ENCODE measurements around the gene ZDHHC22. TPM values are rescaled to one million over a fixed set of nuclear protein-coding genes. Genes with fewer than 3 reads are reported as not detected.

Gene ZDHHC22
- not detected for total RNA-seq
- polyA plus RNA-seq: not detected
- long read RNA-seq, donor 1: 0 reads
- long read RNA-seq, donor 2: 0 reads

GRCh38 chr14:77141214-77142004, at the start of gene ZDHHC22:
ZDHHC22 (minus strand) TSS chr14:77141791; CDS start chr14:77139738, 2,053 bp downstream.
- Histone ChIP-seq H3K4me3 (ENCODE audit: low read length in 2 of 2) (no peak within 1 kb of the TSS), H3K36me3 (ENCODE audit: control insufficient read depth in 1 of 2, insufficient read depth in 2 of 2, low read length in 1 of 2) (no peaks in the 10 kb centered on the region), H3K27me3 (ENCODE audit: control insufficient read depth in 1 of 2, insufficient read depth in 2 of 2, low read length in 1 of 2) (no peaks in the 10 kb centered on the region), H3K9me3 (ENCODE audit: control insufficient read depth, low read length) (no peaks in the 10 kb centered on the region), H3K4me1 (ENCODE audit: control insufficient read depth in 1 of 2, insufficient read depth in 2 of 2, low read length in 2 of 2) (peaks cover 0 to 2% of the 10 kb centered on the region in 2 donors), H3K27ac (ENCODE audit: low read depth in 1 of 2, low read length in 2 of 2) (no peak within 1 kb of the TSS)
- intact Hi-C loops (cut with DNase I): no loop called here
- DNase-seq: no peak
- ATAC-seq (ENCODE audit: low FRiP score): peak; percentile 20
- WGBS, 2 donors: 1 to 2% methylated on average over 66 to 77 of the region's 77 CpGs

- H3K27ac ChIP-seq (ENCODE audit: low read depth in 1 of 2, low read length in 2 of 2): no peak overlapping the region
- no peaks in the 10 kb centered on the region for H3K9me3 ChIP-seq (ENCODE audit: control insufficient read depth, low read length)
- no peaks in the 10 kb centered on the region for H3K27me3 ChIP-seq (ENCODE audit: control insufficient read depth in 1 of 2, insufficient read depth in 2 of 2, low read length in 1 of 2)
- H3K4me3 ChIP-seq (ENCODE audit: low read length in 2 of 2): no peak overlapping the region
- DNase-seq (no peak), ATAC-seq (ENCODE audit: low FRiP score) (no peak)
- no peaks in the 10 kb centered on the region for H3K4me1 ChIP-seq (ENCODE audit: control insufficient read depth in 1 of 2, insufficient read depth in 2 of 2, low read length in 2 of 2)
- WGBS, 2 donors: 53 to 58% methylated on average over 1 of the region's 1 CpG
- intact Hi-C loops (cut with DNase I): no loop called here
- no peaks in the 10 kb centered on the region for H3K36me3 ChIP-seq (ENCODE audit: control insufficient read depth in 1 of 2, insufficient read depth in 2 of 2, low read length in 1 of 2)
Measured at GRCh38 chr14:77190977-77191376, 49.4 kb upstream of the ZDHHC22 start.

DNA sequence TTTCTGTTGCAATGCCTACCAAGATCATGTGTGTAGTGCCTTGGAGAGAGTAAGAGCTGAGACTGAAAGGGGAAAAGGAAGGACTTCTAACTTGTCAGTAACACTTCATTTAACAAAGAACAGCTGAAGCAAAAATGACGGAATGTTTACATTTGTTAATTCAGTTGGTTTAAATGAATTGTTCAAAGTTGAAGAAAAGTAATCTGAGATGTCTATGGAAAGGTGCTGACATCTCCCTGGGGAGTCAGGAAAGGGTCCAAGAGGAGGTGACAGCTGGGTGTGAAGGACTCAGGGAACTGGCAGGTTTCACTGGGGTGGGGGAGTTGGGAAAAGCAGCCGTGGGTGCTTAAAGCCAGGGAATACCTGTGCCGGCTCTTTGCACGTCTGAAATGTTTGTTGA, 47.9 kb upstream of the ZDHHC22 start:
- ATAC-seq (ENCODE audit: low FRiP score): no peak
- no peak for DNase-seq
- Histone ChIP-seq H3K4me1 (ENCODE audit: control insufficient read depth in 1 of 2, insufficient read depth in 2 of 2, low read length in 2 of 2) (no peaks in the 10 kb centered on the region), H3K27me3 (ENCODE audit: control insufficient read depth in 1 of 2, insufficient read depth in 2 of 2, low read length in 1 of 2) (no peaks in the 10 kb centered on the region), H3K4me3 (ENCODE audit: low read length in 2 of 2) (no peak overlapping the region), H3K36me3 (ENCODE audit: control insufficient read depth in 1 of 2, insufficient read depth in 2 of 2, low read length in 1 of 2) (no peaks in the 10 kb centered on the region), H3K9me3 (ENCODE audit: control insufficient read depth, low read length) (no peaks in the 10 kb centered on the region), H3K27ac (ENCODE audit: low read depth in 1 of 2, low read length in 2 of 2) (no peak overlapping the region)
- WGBS, 2 donors: 42 to 48% methylated on average over 4 of the region's 4 CpGs
- intact Hi-C loops (cut with DNase I): no loop called here

DNA sequence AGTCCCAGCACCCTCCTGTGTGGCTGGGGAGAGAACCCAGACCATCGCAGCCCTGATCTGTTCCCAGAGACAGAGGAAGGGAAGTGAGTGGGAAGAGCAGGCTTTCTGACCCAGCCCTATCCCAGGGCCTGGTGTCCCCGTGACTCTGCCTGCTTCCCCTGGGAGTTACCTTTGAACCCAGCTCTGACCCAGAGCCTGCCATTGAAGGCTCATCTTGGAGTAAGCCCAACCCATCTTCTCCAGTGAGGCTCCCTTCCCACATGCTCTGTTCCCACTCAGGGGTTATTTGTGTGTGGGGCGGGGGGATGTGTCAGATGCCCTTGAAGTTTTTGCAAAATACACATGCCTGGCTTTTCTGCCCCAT, 46.0 kb upstream of the ZDHHC22 start:
- intact Hi-C loops (cut with DNase I): no loop called here
- H3K9me3 ChIP-seq (ENCODE audit: control insufficient read depth, low read length): no peaks in the 10 kb centered on the region
- H3K27me3 ChIP-seq (ENCODE audit: control insufficient read depth in 1 of 2, insufficient read depth in 2 of 2, low read length in 1 of 2): no peaks in the 10 kb centered on the region
- no peak for DNase-seq
- WGBS, 2 donors: 62 to 67% methylated on average over 3 of the region's 3 CpGs
- H3K36me3 ChIP-seq (ENCODE audit: control insufficient read depth in 1 of 2, insufficient read depth in 2 of 2, low read length in 1 of 2): no peaks in the 10 kb centered on the region
- H3K27ac ChIP-seq (ENCODE audit: low read depth in 1 of 2, low read length in 2 of 2): no peak overlapping the region
- H3K4me3 ChIP-seq (ENCODE audit: low read length in 2 of 2): no peak overlapping the region
- no peak for ATAC-seq (ENCODE audit: low FRiP score)
- no peaks in the 10 kb centered on the region for H3K4me1 ChIP-seq (ENCODE audit: control insufficient read depth in 1 of 2, insufficient read depth in 2 of 2, low read length in 2 of 2)

GRCh38 chr14:77186911-77187648, 45.5 kb upstream of the ZDHHC22 start:
- no peak for ATAC-seq (ENCODE audit: low FRiP score)

DNA sequence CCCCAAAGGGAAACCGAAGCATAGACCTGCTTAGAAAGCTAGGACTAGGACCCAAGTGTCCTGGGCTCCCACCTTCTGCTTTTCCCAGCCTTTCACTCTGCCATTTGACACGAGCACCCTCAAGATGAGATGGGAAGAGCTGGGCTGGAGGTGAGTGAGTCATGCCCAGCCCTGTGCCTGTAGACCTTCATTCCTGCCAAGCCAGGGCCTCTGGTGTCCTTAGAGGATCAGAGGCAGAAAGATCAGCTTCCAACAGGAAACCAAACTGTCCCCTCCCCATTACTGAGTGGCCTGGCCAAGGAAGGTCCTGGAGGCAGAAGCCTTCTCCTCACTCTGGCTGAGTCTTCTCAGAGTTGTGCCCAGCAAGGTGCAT, 43.5 kb upstream of the ZDHHC22 start:
- Histone ChIP-seq H3K4me1 (ENCODE audit: control insufficient read depth in 1 of 2, insufficient read depth in 2 of 2, low read length in 2 of 2) (no peaks in the 10 kb centered on the region), H3K36me3 (ENCODE audit: control insufficient read depth in 1 of 2, insufficient read depth in 2 of 2, low read length in 1 of 2) (no peaks in the 10 kb centered on the region), H3K4me3 (ENCODE audit: low read length in 2 of 2) (no peak overlapping the region), H3K27ac (ENCODE audit: low read depth in 1 of 2, low read length in 2 of 2) (no peak overlapping the region), H3K9me3 (ENCODE audit: control insufficient read depth, low read length) (no peaks in the 10 kb centered on the region), H3K27me3 (ENCODE audit: control insufficient read depth in 1 of 2, insufficient read depth in 2 of 2, low read length in 1 of 2) (no peaks in the 10 kb centered on the region)
- 66 to 78% methylated on average over 2 of the region's 2 CpGs for whole genome bisulfite sequencing, 2 donors
- intact Hi-C loops (cut with DNase I): no loop called here
- ATAC-seq (ENCODE audit: low FRiP score): no peak
- DNase-seq: no peak

More at GRCh38 chr14:77186911-77187648, 45.5 kb upstream of the ZDHHC22 start:
- H3K27me3 ChIP-seq (ENCODE audit: control insufficient read depth in 1 of 2, insufficient read depth in 2 of 2, low read length in 1 of 2): no peaks in the 10 kb centered on the region
- H3K27ac ChIP-seq (ENCODE audit: low read depth in 1 of 2, low read length in 2 of 2): no peak overlapping the region
- no peaks in the 10 kb centered on the region for H3K36me3 ChIP-seq (ENCODE audit: control insufficient read depth in 1 of 2, insufficient read depth in 2 of 2, low read length in 1 of 2)
- DNase-seq: no peak
- H3K4me3 ChIP-seq (ENCODE audit: low read length in 2 of 2): no peak overlapping the region
- intact Hi-C loops (cut with DNase I): no loop called here
- no peaks in the 10 kb centered on the region for H3K9me3 ChIP-seq (ENCODE audit: control insufficient read depth, low read length)
- WGBS, 2 donors: 37% methylated on average over 14 to 15 of the region's 15 CpGs
- no peaks in the 10 kb centered on the region for H3K4me1 ChIP-seq (ENCODE audit: control insufficient read depth in 1 of 2, insufficient read depth in 2 of 2, low read length in 2 of 2)

- H3K27me3 ChIP-seq (ENCODE audit: control insufficient read depth in 1 of 2, insufficient read depth in 2 of 2, low read length in 1 of 2): no peaks in the 10 kb centered on the region
- no peaks in the 10 kb centered on the region for H3K36me3 ChIP-seq (ENCODE audit: control insufficient read depth in 1 of 2, insufficient read depth in 2 of 2, low read length in 1 of 2)
- H3K9me3 ChIP-seq (ENCODE audit: control insufficient read depth, low read length): no peaks in the 10 kb centered on the region
- H3K27ac ChIP-seq (ENCODE audit: low read depth in 1 of 2, low read length in 2 of 2): no peak overlapping the region
- 60 to 65% methylated on average over 11 of the region's 11 CpGs for WGBS, 2 donors
- ATAC-seq (ENCODE audit: low FRiP score) (no peak), DNase-seq (no peak)
- no peak overlapping the region for H3K4me3 ChIP-seq (ENCODE audit: low read length in 2 of 2)
- H3K4me1 ChIP-seq (ENCODE audit: control insufficient read depth in 1 of 2, insufficient read depth in 2 of 2, low read length in 2 of 2): no peaks in the 10 kb centered on the region
- intact Hi-C loops (cut with DNase I): no loop called here
Measured at GRCh38 chr14:77184396-77185092, 43.0 kb upstream of the ZDHHC22 start.

DNA sequence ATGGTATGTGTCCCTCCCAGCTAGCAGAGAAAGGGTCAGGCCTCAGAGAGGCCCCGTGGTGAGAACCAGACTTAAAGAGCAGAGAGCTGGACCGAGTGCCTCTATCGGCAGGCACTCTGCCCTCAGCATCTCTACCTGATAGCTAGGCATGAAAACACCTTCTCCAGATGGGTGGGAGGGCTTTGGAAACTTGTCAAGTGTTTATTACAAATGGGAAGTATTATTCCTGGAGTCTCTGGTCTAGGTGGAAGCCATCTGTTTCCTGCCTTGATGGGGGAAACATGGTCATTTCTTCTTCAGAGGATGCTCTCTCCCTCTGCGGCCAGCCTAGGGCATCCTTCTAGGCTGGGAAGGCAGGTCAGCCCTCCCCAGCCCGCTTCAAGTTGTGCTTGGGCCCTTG, 42.3 kb upstream of the ZDHHC22 start:
- no peaks in the 10 kb centered on the region for H3K36me3 ChIP-seq (ENCODE audit: control insufficient read depth in 1 of 2, insufficient read depth in 2 of 2, low read length in 1 of 2)
- no peaks in the 10 kb centered on the region for H3K27me3 ChIP-seq (ENCODE audit: control insufficient read depth in 1 of 2, insufficient read depth in 2 of 2, low read length in 1 of 2)
- intact Hi-C loops (cut with DNase I): no loop called here
- H3K27ac ChIP-seq (ENCODE audit: low read depth in 1 of 2, low read length in 2 of 2): no peak overlapping the region
- WGBS, 2 donors: 68 to 78% methylated on average over 5 of the region's 5 CpGs
- DNase-seq: no peak
- H3K9me3 ChIP-seq (ENCODE audit: control insufficient read depth, low read length): no peaks in the 10 kb centered on the region
- H3K4me3 ChIP-seq (ENCODE audit: low read length in 2 of 2): no peak overlapping the region
- no peaks in the 10 kb centered on the region for H3K4me1 ChIP-seq (ENCODE audit: control insufficient read depth in 1 of 2, insufficient read depth in 2 of 2, low read length in 2 of 2)
- ATAC-seq (ENCODE audit: low FRiP score): no peak
